CD14-positive monocyte (primary cell): Measurements from ENCODE around the gene PCDH15. TPM values are rescaled to one million over a fixed set of nuclear protein-coding genes. Genes with fewer than 3 reads are reported as not detected.

Experiments
- DNase-seq, 3 donors: peaks; one replicate each; pipeline ENCODE4 v3.0.0-alpha.2; 2011 to 2022
- H2AFZ ChIP-seq: 2 replicates; pipeline ENCODE4 v1.6.0; 2012; ENCODE audit warnings: mild to moderate bottlenecking, low read depth, low read length, inconsistent platforms; ENCODE audit not compliant: insufficient read depth, poor library complexity, severe bottlenecking
- H3K27ac ChIP-seq, 2 donors: 1 replicate in 1 of 2; 2 replicates in 1 of 2; pipeline ENCODE4 v1.5.1; 2012 to 2013; ENCODE audit warnings: low read length in 2 of 2, control low read depth in 1 of 2, inconsistent platforms in 1 of 2, low read depth in 1 of 2, mild to moderate bottlenecking in 1 of 2
- H3K27me3 ChIP-seq, 2 donors: one replicate each; pipeline versions ENCODE4 v1.6.0 to v1.6.1; 2011 to 2013; ENCODE audit warnings: low read length in 2 of 2; ENCODE audit not compliant: control insufficient read depth in 2 of 2, insufficient read depth in 2 of 2
- H3K36me3 ChIP-seq, 2 donors: replicated peaks in 1 of 2; 1 replicate in 1 of 2; 2 replicates in 1 of 2; pipeline versions ENCODE4 v1.5.1 to v1.6.1; 2012 to 2013; ENCODE audit warnings: low read length in 2 of 2, control low read depth in 1 of 2, inconsistent platforms in 1 of 2, mild to moderate bottlenecking in 1 of 2; ENCODE audit not compliant: insufficient read depth in 2 of 2, control insufficient read depth in 1 of 2
- H3K4me1 ChIP-seq, 2 donors: 1 replicate in 1 of 2; 2 replicates in 1 of 2; pipeline versions ENCODE4 v1.5.1 to v1.6.1; 2012 to 2013; ENCODE audit warnings: low read length in 2 of 2, control low read depth in 1 of 2, inconsistent platforms in 1 of 2, mild to moderate bottlenecking in 1 of 2, moderate library complexity in 1 of 2; ENCODE audit not compliant: insufficient read depth in 2 of 2, control insufficient read depth in 1 of 2
- H3K4me2 ChIP-seq: replicated peaks from 2 replicates; pipeline ENCODE3; 2012; ENCODE audit warnings: low read length, moderate library complexity, mild to moderate bottlenecking; ENCODE audit not compliant: poor library complexity, severe bottlenecking; ENCODE audit errors: extremely low read depth
- H3K4me3 ChIP-seq, 3 experiments: fragments of 200-600 bp in 1 of 3; sonication (generic) in 1 of 3; replicated peaks in 1 of 3; 1 replicate in 2 of 3; 2 replicates in 1 of 3; pipeline ENCODE4 v1.5.1; 2011 to 2013; ENCODE audit warnings: low read length in 3 of 3, mild to moderate bottlenecking in 3 of 3, control low read depth in 2 of 3, low read depth in 2 of 3, inconsistent platforms in 1 of 3, moderate library complexity in 1 of 3
- H3K79me2 ChIP-seq: 2 replicates; pipeline ENCODE4 v1.6.0; 2012; ENCODE audit warnings: mild to moderate bottlenecking, control low read depth, inconsistent platforms, low read length, moderate library complexity; ENCODE audit not compliant: insufficient read depth
- H3K9ac ChIP-seq: 2 replicates; pipeline ENCODE4 v1.6.0; 2017; ENCODE audit warnings: low read length, mild to moderate bottlenecking; ENCODE audit not compliant: insufficient read depth, poor library complexity, severe bottlenecking
- H3K9me3 ChIP-seq, 2 donors: replicated peaks in 1 of 2; 1 replicate in 1 of 2; 2 replicates in 1 of 2; pipeline versions ENCODE4 v1.5.1 to v1.6.1; 2012 to 2013; ENCODE audit warnings: low read length in 2 of 2, control low read depth in 1 of 2; ENCODE audit not compliant: control insufficient read depth in 1 of 2, insufficient read depth in 1 of 2
- H4K20me1 ChIP-seq: 2 replicates; pipeline ENCODE4 v1.6.0; 2012; ENCODE audit warnings: mild to moderate bottlenecking, low read length, control low read depth, moderate library complexity; ENCODE audit not compliant: insufficient read depth
- H3K27ac Mint-ChIP-seq, 7 donors: one replicate each; pipeline ENCODE4 v1.8.0; 2020; ENCODE audit warnings: mild to moderate bottlenecking in 7 of 7, mixed read lengths in 7 of 7, moderate library complexity in 6 of 7, inconsistent platforms in 2 of 7
- H3K27me3 Mint-ChIP-seq, 3 donors: one replicate each; pipeline ENCODE4 v1.8.0; 2021 to 2022; ENCODE audit warnings: low read depth in 3 of 3, mild to moderate bottlenecking in 3 of 3, mixed read lengths in 3 of 3, moderate library complexity in 3 of 3, inconsistent platforms in 1 of 3
- H3K36me3 Mint-ChIP-seq, 2 donors: one replicate each; pipeline ENCODE4 v1.8.0; 2020; ENCODE audit warnings: mixed read lengths in 2 of 2, inconsistent platforms in 1 of 2, mild to moderate bottlenecking in 1 of 2
- H3K4me1 Mint-ChIP-seq: one replicate; pipeline ENCODE4 v1.8.0; 2020; ENCODE audit warnings: mild to moderate bottlenecking, mixed read lengths
- H3K4me3 Mint-ChIP-seq, 2 donors: one replicate each; pipeline ENCODE4 v1.8.0; 2020; ENCODE audit warnings: mild to moderate bottlenecking in 2 of 2, mixed read lengths in 2 of 2, moderate library complexity in 1 of 2
- H3K9me3 Mint-ChIP-seq, 7 donors: one replicate each; pipeline ENCODE4 v1.8.0; 2020 to 2022; ENCODE audit warnings: mixed read lengths in 7 of 7, mild to moderate bottlenecking in 6 of 7, moderate library complexity in 6 of 7, inconsistent platforms in 2 of 7
- WGBS: methylation state at CpG from one replicate; pipeline ENCODE4 v1.1.5; 2013; ENCODE audit warnings: missing lambda C conversion rate; ENCODE audit not compliant: insufficient coverage; 5-methylcytosine and 5-hydroxymethylcytosine counted together
- intact Hi-C, 2 donors: fragments of 100-400 bp; cut with micrococcal nuclease; formaldehyde crosslinking; loops; one replicate each; pipeline versions ENCODE4 v1.15.0 to v1.15.1; 2023
- polyA plus RNA-seq, 3 donors: library from polyadenylated mRNA; depleted of rRNA in 1 of 3; unstranded in 2 of 3; stranded (reverse) in 1 of 3; fragments of 300-500 nt in 2 of 3; fragments of >200 nt in 1 of 3; fragmentation: Illumina TruSeq in 2 of 3; gene quantifications; 1 replicate in 2 of 3; 2 replicates in 1 of 3; pipeline ENCODE4 v1.2.3, GENCODE V29; 2012 to 2021
- TF ChIP-seq, protein P1 (sequence below): fragments of 200-600 bp; IDR thresholded peaks from one replicate; pipeline ENCODE4 v1.8.0; 2022; ENCODE audit warnings: antibody characterized with exemption, mild to moderate bottlenecking

Gene PCDH15
- polyA plus RNA-seq, 3 donors = not detected

DNA sequence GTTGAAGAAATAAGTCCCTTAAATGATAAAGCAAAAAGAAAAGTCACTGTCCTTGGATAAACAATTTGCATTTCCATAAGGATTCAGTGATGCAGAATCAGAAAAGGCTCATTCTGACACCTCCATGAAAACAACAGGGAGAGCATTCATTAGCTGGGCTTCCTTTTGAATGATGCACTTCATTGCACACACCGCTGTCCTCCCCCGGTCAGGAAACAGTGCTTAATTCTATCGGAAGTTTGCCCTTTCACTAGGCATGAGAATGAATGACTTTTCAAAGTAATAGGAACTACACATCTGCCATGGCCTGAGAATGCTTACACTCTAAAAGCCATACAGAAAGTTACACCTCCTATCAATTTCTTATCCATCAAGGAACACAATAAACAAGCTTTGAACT, 4.2 kb downstream of the PCDH15 start:
- H3K27me3 Mint-ChIP-seq = no peaks in the 10 kb centered on the region

DNA sequence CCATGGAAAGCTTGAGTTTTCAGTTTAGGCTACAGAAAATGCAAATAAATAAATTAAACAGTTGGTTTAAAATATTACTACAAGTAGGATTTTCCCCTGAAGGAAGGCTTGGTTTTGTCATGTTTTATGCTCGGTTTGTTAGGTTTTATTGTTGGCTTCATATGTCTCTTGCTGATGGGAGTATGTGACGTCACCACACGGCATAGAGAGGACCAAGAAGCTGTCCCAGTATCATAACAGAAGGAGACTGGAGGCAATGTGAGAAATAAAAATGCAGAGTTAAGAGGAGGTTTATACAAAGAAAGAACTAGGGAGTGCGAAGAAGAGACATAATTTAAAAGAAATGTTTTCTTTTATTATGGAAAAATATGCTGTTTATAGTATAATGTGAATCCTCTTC, 24.4 kb downstream of the PCDH15 start:
- Histone ChIP-seq H3K9me3 (no peaks in the 10 kb centered on the region), H3K4me1 (no peaks in the 10 kb centered on the region), H3K36me3 (no peaks in the 10 kb centered on the region), H3K4me3 (no peak overlapping the region), H2AFZ (no peak overlapping the region), H3K9ac (no peak overlapping the region), H3K4me2 (no peak overlapping the region), H3K79me2 (no peaks in the 10 kb centered on the region), H3K27me3 (no peaks in the 10 kb centered on the region), H3K27ac (no peak overlapping the region), H4K20me1 (no peaks in the 10 kb centered on the region)
- DNase-seq = no peak
- H3K27ac Mint-ChIP-seq = no peak overlapping the region
- no peaks in the 10 kb centered on the region for H3K27me3 Mint-ChIP-seq
- no peaks in the 10 kb centered on the region for H3K36me3 Mint-ChIP-seq
- intact Hi-C loops = no loop called here
- 81% methylated on average over 3 of the region's 4 CpGs for WGBS
- no peak overlapping the region for H3K4me3 Mint-ChIP-seq
- no peaks in the 10 kb centered on the region for H3K4me1 Mint-ChIP-seq
- H3K9me3 Mint-ChIP-seq = peaks cover 0 to 6% (median 0%) of the 10 kb centered on the region in 7 donors
- TF ChIP-seq, protein P1, sequence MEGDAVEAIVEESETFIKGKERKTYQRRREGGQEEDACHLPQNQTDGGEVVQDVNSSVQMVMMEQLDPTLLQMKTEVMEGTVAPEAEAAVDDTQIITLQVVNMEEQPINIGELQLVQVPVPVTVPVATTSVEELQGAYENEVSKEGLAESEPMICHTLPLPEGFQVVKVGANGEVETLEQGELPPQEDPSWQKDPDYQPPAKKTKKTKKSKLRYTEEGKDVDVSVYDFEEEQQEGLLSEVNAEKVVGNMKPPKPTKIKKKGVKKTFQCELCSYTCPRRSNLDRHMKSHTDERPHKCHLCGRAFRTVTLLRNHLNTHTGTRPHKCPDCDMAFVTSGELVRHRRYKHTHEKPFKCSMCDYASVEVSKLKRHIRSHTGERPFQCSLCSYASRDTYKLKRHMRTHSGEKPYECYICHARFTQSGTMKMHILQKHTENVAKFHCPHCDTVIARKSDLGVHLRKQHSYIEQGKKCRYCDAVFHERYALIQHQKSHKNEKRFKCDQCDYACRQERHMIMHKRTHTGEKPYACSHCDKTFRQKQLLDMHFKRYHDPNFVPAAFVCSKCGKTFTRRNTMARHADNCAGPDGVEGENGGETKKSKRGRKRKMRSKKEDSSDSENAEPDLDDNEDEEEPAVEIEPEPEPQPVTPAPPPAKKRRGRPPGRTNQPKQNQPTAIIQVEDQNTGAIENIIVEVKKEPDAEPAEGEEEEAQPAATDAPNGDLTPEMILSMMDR = no peak

More for the DNA sequence above, 4.2 kb downstream of the PCDH15 start:
- Histone ChIP-seq H3K27me3 (no peaks in the 10 kb centered on the region), H2AFZ (no peak overlapping the region), H3K4me1 (no peaks in the 10 kb centered on the region), H4K20me1 (no peaks in the 10 kb centered on the region), H3K36me3 (no peaks in the 10 kb centered on the region), H3K4me2 (no peak overlapping the region), H3K9ac (no peak overlapping the region), H3K9me3 (no peaks in the 10 kb centered on the region), H3K79me2 (no peaks in the 10 kb centered on the region), H3K27ac (no peak overlapping the region), H3K4me3 (no peak overlapping the region)
- no peaks in the 10 kb centered on the region for H3K36me3 Mint-ChIP-seq
- no peaks in the 10 kb centered on the region for H3K9me3 Mint-ChIP-seq
- no peak overlapping the region for H3K4me3 Mint-ChIP-seq
- TF ChIP-seq, protein P1 = no peak
- H3K27ac Mint-ChIP-seq = no peak overlapping the region
- no CpG with 5 or more reads among the region's 3 CpGs for WGBS
- intact Hi-C loops = no loop called here
- no peaks in the 10 kb centered on the region for H3K4me1 Mint-ChIP-seq
- DNase-seq = no peak
